Measurements from ENCODE around the gene DDX24.

Gene DDX24

DNA sequence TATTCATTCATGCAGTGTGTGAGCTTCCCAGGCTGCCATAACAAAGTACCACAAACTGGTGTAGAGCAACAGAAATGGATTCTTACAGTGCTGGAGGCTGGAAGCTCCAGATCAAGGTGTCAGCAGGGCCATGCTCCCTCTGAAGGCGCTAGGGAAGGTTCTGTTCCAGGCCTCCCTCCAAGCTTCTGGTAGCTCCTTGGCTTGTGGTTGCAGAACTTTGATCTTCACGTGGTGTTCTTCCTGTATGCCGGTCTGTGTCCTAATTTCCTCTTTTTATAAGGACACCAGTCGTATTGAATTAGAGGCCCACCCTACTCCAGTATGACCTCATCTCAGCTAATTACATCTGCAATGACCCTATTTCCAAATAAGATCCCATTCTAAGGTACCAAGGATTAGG, 51.7 kb downstream of the DDX24 start:
- no peak for DNase-seq

- no peak for DNase-seq
These were observed 52.6 kb downstream of the DDX24 start for GRCh38 chr14:94028450-94028826.

- no peak for DNase-seq
These were observed 53.2 kb downstream of the DDX24 start for GRCh38 chr14:94027566-94028449.

DNA sequence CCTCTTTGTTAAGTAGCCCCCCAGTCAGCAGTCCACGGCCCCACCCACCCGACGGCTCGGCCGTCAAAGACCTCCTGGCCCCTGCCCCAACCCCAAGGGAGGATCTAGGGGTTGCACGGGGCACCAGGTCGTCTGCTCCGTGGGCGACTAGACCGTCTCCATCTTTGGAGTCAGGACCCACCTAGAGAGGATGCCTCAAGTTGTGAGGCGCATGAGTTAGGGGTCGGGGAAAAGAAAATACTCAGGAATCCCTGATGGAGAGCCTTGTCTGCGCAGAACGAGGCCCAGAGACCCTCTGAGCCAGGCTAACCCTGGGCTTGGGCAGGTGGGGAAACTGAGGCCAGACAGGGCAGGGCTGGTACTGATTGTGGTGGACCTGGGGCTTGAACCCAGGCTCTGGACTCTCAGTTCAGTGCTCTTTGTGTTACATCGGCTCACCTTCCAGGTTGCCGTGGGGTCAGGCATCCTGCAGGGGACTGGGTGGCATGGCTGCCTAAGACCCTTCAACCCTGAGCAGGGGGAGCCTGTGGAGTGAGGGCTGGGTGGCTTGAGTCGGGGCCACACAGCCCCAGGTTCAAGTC, 54.0 kb downstream of the DDX24 start:
- DNase-seq, result no peak

DNA sequence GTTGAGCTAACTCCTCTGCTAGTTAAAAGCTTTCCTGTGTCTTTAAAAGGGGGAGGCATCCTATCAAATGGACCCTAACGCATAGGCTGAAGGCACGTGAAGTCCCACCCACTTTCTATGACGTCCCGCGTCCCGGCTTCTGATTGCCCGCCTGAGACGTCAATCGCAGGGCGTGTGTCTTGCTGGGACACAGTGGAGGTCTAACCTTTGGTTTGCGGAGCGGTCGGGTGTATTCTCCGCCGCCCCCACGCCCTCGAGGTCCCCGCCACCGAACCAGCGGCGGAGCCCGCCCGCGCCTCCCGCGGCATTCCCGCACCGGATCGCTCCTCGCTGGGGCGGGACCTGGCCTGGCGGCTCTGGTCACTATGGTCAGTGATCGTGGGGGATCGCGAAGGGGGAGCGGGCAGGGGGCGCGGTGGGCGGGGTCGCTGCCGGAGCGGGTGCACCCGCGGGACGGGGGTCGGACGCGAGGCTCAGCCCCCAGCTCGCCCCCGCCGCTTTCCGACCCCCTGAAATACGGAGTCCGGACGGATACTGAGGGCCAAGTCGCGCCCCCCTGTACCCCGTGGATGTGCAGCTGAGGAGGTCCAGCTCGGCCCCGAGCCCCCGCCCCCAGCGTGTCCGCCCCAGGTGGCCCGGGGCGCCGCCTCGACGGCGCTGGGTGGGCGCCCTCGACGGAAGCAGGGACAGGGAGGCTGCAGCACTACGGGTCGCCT, 54.7 kb downstream of the DDX24 start, which contains the start of gene OTUB2:
Gene OTUB2, plus strand, starts transcription at position 168 of the 716 bp plus-strand sequence. Its CDS starts 198 bp downstream, at position 366.
- peak; percentile 98 for DNase-seq

DNA sequence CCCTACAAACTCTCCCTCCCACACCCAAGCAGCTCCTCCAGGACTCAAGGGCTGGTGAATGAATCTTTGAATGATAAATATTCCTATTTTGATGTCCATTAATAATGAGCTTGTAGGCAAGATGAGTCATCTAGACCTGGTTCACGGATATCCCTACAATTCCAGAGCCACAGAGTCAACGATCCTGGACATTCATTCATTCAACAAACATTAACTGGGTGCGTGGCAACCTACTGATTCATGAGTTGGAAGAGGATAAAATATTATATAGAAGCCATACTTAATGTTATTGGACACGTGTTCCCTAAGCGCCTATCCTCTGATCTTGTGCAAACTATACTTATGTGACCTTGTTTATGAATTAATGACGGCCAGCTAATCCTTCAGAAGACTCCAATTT, 55.3 kb downstream of the DDX24 start:
- DNase-seq, result no peak

GRCh38 chr14:94024549-94024948, 56.5 kb downstream of the DDX24 start:
- no peak for DNase-seq

DNA sequence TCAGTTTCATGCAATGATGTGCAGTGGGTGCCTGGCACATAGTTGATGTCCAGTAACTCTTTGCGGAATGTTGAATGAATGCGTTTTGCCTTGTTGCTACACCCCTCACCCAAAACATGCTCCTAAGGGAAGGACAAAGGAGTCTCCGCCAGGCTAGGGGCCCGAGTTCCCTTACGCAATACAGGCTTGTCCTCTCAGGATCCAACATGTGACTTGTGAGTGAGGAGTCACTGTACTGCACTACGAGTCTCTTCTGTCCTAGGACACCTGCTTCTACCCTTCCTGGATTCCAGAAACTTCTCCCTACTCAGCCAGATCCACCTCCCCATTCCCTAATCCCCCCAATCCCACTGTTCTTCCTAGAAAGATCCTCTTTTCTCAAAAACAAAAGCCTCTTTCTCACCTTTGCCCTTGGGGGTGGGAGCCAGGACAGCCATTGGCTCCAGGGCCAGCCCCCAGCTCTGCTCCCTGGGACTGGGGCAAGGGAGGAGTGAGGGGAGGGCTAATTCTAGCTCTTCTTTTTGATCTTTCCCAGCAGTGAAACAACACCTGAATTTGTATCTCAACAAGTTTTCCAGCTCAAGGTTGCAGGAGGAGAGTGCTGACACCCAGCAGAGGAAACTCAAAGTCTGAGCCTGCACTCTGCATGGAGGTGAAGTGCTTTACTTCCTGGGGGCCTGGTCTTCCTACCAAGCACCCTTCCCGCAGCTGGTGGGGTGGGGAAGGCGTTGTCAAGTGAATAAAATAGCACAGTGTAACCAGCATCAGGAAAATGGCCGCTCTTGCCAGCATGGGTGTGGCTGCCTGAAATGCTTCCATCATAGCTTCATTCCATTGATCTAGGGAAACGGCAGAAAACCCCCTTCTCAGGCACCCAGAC, 58.2 kb downstream of the DDX24 start:
- DNase-seq, result no peak

DNA sequence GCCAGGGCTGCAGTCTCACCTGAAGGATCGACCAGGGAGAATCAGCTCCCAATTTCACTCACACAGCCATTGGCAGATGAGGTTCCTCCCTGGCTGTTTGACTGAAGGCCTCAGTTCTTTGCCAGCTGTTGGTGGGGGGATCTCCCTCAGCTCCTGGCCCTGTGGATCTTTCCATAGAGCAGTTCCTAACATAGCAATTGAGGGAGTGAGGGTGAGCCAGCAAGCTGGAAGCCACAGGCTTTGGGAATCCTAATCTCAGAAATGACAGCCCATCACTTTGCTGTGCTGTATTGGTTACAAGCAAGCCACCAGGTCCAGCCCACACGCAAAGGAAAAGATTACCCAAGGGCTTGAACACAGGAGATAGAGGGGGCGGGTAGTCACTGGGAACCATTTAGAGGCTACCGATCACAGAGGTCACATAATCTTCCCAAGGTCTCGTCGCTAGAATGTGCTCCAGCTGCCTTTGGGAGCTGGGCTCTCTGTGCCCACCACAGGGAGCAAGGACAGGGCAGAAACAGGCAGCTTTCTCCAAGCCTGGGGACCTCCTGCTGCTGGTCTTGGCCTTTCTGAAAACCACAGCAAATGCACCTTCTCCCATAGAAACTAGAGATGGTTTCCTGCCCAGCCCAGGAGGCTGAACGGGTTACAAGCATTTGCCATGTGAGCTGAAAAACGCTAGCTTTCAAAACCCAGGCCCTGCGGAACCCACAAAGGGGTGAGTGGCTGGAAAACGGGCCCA, 59.4 kb downstream of the DDX24 start:
- no peak for DNase-seq

DNA sequence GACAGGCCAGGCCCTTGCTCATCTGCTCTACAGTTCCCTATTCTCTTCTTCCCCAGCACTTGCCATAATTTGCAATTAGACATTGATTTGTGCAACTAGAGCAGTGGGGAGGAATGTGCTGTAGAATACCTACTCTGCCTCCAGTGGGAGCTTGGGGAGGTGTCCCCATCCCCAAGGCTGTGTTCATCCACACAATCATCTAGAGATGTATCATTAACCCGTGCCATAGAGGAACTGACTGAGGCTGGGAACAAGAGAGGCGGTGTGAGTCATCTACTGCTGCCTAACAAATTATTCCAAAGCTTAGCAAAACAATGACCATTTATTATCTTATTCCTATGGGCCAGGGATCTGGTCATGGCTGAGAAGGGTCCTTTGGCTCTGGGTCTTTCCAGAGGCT, 60.0 kb downstream of the DDX24 start:
- no peak for DNase-seq

DNA sequence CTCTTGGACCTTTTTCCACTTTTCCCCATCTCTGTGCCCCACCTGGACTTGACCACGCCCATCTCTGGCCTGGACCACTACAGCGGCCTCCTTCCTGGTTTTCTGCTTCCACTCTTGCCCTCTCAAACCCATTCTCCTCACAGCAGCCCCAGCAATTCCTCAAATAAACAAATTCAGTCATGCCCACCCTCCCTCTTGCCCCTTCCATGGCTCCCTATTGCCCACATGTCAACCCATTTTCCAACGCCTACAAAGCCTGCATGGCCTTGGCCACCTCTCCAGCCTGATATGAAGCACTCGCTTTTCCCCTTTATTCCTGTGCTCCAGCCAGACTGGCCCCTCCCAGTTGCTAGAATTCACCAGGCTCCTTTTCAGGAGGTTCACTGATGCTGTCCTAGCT, 60.7 kb downstream of the DDX24 start:
- DNase-seq, result no peak

DNA sequence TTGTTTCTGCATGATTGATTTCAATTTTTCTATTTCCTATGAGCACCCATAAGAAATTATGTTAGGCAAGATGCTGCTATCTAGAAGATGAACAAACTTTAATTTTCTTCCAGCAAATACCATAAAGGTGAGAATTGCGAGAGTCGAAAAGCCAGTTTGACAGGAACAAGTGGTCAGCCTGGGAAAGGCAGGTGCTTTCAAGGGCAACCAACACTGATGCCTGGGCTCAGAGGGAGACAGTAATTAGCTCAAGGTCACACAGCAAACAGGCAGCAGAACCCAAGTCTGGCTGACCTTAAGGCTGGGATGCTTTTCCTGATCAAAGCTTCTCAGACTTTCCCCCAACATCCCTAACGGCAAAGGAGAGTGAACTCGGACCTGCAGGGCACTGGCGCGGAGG, 61.7 kb downstream of the DDX24 start:
- DNase-seq, result no peak

DNA sequence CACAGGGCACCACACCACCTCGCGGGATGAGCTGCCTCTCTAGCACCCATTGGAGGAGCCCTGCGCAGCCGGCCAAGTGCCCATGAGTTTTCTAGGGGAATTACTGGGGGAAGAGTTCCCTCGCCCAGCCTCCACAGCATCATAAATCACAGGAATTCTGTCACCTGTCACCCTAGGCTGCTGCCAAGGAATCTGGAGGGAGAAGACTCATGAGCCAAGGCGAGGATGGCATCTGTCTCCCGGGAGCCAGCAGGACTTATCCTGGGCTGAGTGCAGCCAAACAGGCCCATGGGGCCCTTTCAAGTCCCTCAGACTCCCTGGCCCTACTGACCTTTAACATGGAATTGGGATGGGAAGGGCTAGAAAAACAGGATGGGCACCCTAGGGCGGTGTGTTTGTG, 62.7 kb downstream of the DDX24 start:
- no peak for DNase-seq

DNA sequence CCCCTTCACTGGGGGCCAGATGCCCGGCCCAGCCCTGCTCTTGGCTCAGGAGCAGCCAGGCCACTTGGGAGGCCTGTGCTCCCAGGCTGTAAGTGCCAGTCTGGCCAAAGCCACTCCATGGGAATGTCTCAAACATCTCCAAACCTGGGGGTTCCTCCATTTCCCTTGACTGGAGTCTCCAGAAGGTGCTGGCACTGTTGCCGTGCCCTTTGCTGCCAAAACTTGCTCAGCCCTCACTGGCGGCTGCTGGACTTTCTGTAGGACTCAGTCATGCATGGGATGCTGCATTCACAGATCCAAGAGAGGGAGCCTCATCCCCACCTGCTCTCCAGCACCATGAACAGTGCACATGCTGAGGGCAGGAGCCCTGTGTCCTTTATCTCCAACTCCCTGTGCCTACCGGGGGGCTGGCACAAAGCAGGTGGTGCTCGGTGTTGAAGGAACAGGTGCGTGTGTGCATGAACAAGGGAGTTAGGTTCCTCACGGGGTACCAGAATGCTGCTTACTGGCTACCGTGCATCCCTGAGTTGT, 64.5 kb downstream of the DDX24 start:
- DNase-seq, result no peak

- no peak for DNase-seq
These were observed 65.8 kb downstream of the DDX24 start for GRCh38 chr14:94015223-94015622.

DNA sequence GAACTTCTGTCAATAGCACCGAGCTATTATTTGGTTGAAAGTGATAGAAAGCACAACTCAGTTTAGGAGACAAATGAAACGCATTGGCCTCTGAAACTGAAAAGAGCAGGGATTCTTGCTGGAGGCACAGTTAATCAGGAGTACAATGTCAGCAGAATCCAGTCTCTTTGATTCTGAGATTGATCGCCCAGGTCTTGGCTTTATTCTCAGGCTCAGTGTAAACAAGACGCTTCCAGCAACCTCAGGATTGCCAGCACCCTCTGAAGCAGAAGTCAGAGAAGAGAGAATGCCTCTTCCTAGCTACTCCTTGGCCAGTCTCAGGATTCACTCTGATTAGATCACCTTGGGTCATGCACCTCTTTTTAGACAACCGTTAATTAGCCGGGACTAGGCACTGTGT, 66.6 kb downstream of the DDX24 start:
- DNase-seq, result no peak

GRCh38 chr14:94011795-94012194, 69.2 kb downstream of the DDX24 start:
- no peak for DNase-seq

GRCh38 chr14:94010625-94011024, 70.4 kb downstream of the DDX24 start:
- no peak for DNase-seq

DNA sequence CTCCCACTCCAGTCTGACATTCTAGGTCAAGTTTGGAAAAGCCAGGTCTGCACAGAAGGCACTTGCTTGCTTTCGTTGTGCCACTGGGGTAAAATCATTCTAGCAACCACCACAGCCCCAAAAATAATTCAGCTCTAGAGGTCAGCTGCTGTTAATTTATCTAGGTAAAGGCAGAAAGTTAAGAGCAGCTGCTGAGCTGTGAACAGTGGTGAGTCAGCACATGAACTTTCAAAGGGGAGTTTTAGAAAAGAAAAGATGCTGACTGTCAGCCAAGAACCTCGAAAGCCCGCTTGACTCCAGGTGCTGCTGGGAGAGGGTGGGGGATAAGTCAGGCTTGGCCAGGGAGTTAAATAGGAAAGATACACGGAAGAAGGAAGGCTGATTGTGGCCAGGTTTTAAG, 71.2 kb downstream of the DDX24 start:
- DNase-seq, result no peak

- no peak for DNase-seq
These were observed 72.8 kb downstream of the DDX24 start for GRCh38 chr14:94008234-94008633.

- DNase-seq, result no peak
These were observed 75.5 kb downstream of the DDX24 start for GRCh38 chr14:94005324-94006073.

Measured in DMS153 (cell line).